Liver (tissue), 9 donors: ENCODE data around the gene GFM2. TPM values are rescaled to one million over a fixed set of nuclear protein-coding genes. Genes with fewer than 3 reads are reported as not detected.
"Not testable (repeated sequence)": the region's sequence is repeated elsewhere in the genome, so short reads cannot be mapped to it uniquely, and the experiment has no call there.

Experiments
- DNase-seq: peaks from one replicate; pipeline ENCODE4 v3.0.0-alpha.2; 2017; ENCODE audit warnings: low spot score
- H3K27ac ChIP-seq, 2 donors: one replicate each; pipeline ENCODE4 v1.7.0; 2013; ENCODE audit warnings: inconsistent platforms in 2 of 2, low read length in 2 of 2, control low read depth in 1 of 2, low read depth in 1 of 2, mild to moderate bottlenecking in 1 of 2
- H3K27me3 ChIP-seq, 4 donors: one replicate each; pipeline versions ENCODE4 v1.6.1 to v1.7.0; 2013; ENCODE audit warnings: low read length in 3 of 4, inconsistent platforms in 1 of 4, mild to moderate bottlenecking in 1 of 4, moderate library complexity in 1 of 4; ENCODE audit not compliant: control insufficient read depth in 4 of 4, insufficient read depth in 4 of 4
- H3K36me3 ChIP-seq, 4 donors: one replicate each; pipeline versions ENCODE4 v1.6.1 to v1.7.0; 2013; ENCODE audit warnings: low read length in 3 of 4, mild to moderate bottlenecking in 3 of 4, low read depth in 1 of 4, moderate library complexity in 1 of 4; ENCODE audit not compliant: control insufficient read depth in 4 of 4, insufficient read depth in 3 of 4
- H3K4me1 ChIP-seq, 4 donors: one replicate each; pipeline versions ENCODE4 v1.6.1 to v1.7.0; 2013; ENCODE audit warnings: low read length in 3 of 4, mild to moderate bottlenecking in 3 of 4, moderate library complexity in 1 of 4; ENCODE audit not compliant: control insufficient read depth in 4 of 4, insufficient read depth in 4 of 4
- H3K4me3 ChIP-seq, 3 donors: one replicate each; pipeline versions ENCODE4 v1.6.1 to v1.7.0; 2013; ENCODE audit warnings: low read length in 3 of 3, control low read depth in 1 of 3, low read depth in 1 of 3, mild to moderate bottlenecking in 1 of 3
- H3K9ac ChIP-seq, 2 donors: one replicate each; pipeline ENCODE4 v1.7.0; 2013; ENCODE audit warnings: low read length in 2 of 2, mild to moderate bottlenecking in 2 of 2, moderate library complexity in 2 of 2, control low read depth in 1 of 2, low read depth in 1 of 2
- H3K9me3 ChIP-seq, 4 donors: one replicate each; pipeline versions ENCODE4 v1.6.1 to v1.7.0; 2013; ENCODE audit warnings: low read length in 3 of 4; ENCODE audit not compliant: control insufficient read depth in 4 of 4
- ATF3 ChIP-seq: IDR thresholded peaks from 2 replicates; pipeline ENCODE4 v1.6.1; 2016; ENCODE audit warnings: antibody characterized with exemption
- EGR1 ChIP-seq, 2 donors: IDR thresholded peaks; 2 replicates each; pipeline ENCODE4 v1.6.1; 2016 to 2018; ENCODE audit warnings: antibody characterized with exemption in 2 of 2, low read depth in 2 of 2
- FOXA1 ChIP-seq: IDR thresholded peaks from 2 replicates; pipeline ENCODE4 v1.6.1; 2016; ENCODE audit warnings: antibody characterized with exemption
- FOXA2 ChIP-seq: IDR thresholded peaks from 2 replicates; pipeline ENCODE4 v1.6.1; 2016; ENCODE audit warnings: antibody characterized with exemption
- GABPA ChIP-seq, 2 donors: IDR thresholded peaks in 1 of 2; conservative IDR thresholded peaks in 1 of 2; 2 replicates each; pipeline ENCODE4 v1.6.1; 2016; ENCODE audit warnings: antibody characterized with exemption in 2 of 2, mild to moderate bottlenecking in 1 of 2, moderate library complexity in 1 of 2
- HNF4A ChIP-seq, 2 donors: conservative IDR thresholded peaks; 2 replicates each; pipeline ENCODE4 v1.6.1; 2016; ENCODE audit warnings: antibody characterized with exemption in 2 of 2, mild to moderate bottlenecking in 2 of 2
- HNF4G ChIP-seq: IDR thresholded peaks from 2 replicates; pipeline ENCODE4 v1.6.1; 2016; ENCODE audit warnings: antibody characterized with exemption
- JUND ChIP-seq, 2 donors: IDR thresholded peaks; 2 replicates each; pipeline ENCODE4 v1.6.1; 2016; ENCODE audit warnings: antibody characterized with exemption in 2 of 2
- MAX ChIP-seq: IDR thresholded peaks from 2 replicates; pipeline ENCODE4 v1.6.1; 2016; ENCODE audit warnings: antibody characterized with exemption
- NR2F2 ChIP-seq: IDR thresholded peaks from 2 replicates; pipeline ENCODE4 v1.6.1; 2016; ENCODE audit warnings: antibody characterized with exemption
- RAD21 ChIP-seq, 2 donors: IDR thresholded peaks; 2 replicates each; pipeline ENCODE4 v1.6.1; 2016; ENCODE audit warnings: antibody characterized with exemption in 2 of 2, mild to moderate bottlenecking in 2 of 2
- REST ChIP-seq: IDR thresholded peaks from 2 replicates; pipeline ENCODE4 v1.6.1; 2016; ENCODE audit warnings: antibody characterized with exemption, mild to moderate bottlenecking
- RXRA ChIP-seq, 2 donors: IDR thresholded peaks; 2 replicates each; pipeline ENCODE4 v1.6.1; 2017 to 2018; ENCODE audit warnings: antibody characterized with exemption in 2 of 2, mild to moderate bottlenecking in 1 of 2
- SP1 ChIP-seq: IDR thresholded peaks from 2 replicates; pipeline ENCODE4 v1.6.1; 2018; ENCODE audit warnings: antibody characterized with exemption, mild to moderate bottlenecking
- TAF1 ChIP-seq: conservative IDR thresholded peaks from 2 replicates; pipeline ENCODE4 v1.6.1; 2016; ENCODE audit warnings: antibody characterized with exemption, mild to moderate bottlenecking
- YY1 ChIP-seq: IDR thresholded peaks from 2 replicates; pipeline ENCODE4 v1.6.1; 2016; ENCODE audit warnings: antibody characterized with exemption, mild to moderate bottlenecking
- ZBTB33 ChIP-seq: IDR thresholded peaks from 2 replicates; pipeline ENCODE4 v1.6.1; 2016; ENCODE audit warnings: antibody characterized with exemption
- WGBS: extraction: QIAGEN DNeasy Blood & Tissue Kit; methylation state at CpG from one replicate; pipeline ENCODE4 v1.1.7; 2013; 5-methylcytosine and 5-hydroxymethylcytosine counted together
- polyA plus RNA-seq, 2 donors: library from polyadenylated mRNA; stranded (reverse) in 1 of 2; unstranded in 1 of 2; fragments of 200-250 nt in 1 of 2; fragments of >200 nt in 1 of 2; fragmentation: Nextera tagmentation in 1 of 2; extraction: Ambion mirVana in 1 of 2; gene quantifications; one replicate each; pipeline versions ENCODE4 v1.2.1 to v1.2.3, GENCODE V29; 2013 to 2015
- total RNA-seq, 2 donors: library from RNA; depleted of rRNA; stranded (reverse); fragments of >200 nt; gene quantifications; one replicate each; pipeline ENCODE4 v1.2.3, GENCODE V29; 2014
- donor health status: healthy.
- donor health status: healthy.
- donor health status: healthy.
- donor health status: healthy.
- donor health status: healthy.

Gene GFM2
- total and polyA plus RNA-seq, 4 donors: 14.6 to 41.0 (median 24.7) TPM

- TF ChIP-seq HNF4G: no peak
- TF ChIP-seq EGR1 (IDR thresholded peaks at IDR 0.05; ENCODE audit: low read depth in 2 of 2): no peak
- TF ChIP-seq YY1: no peak
- no peak for TF ChIP-seq TAF1
- TF ChIP-seq SP1: no peak
- no peak for TF ChIP-seq MAX
- TF ChIP-seq RXRA (IDR thresholded peaks at IDR 0.05): no peak
- TF ChIP-seq NR2F2: no peak
- TF ChIP-seq JUND (IDR thresholded peaks at IDR 0.05): no peak
- TF ChIP-seq FOXA2: no peak
- TF ChIP-seq ATF3: no peak
- TF ChIP-seq RAD21 (IDR thresholded peaks at IDR 0.05): no peak
- no peak for TF ChIP-seq FOXA1
- no peak for TF ChIP-seq GABPA (IDR thresholded peaks at IDR 0.05 in 1 of 2, conservative IDR thresholded peaks at IDR 0.05 in 1 of 2)
- no peak for TF ChIP-seq REST
- TF ChIP-seq HNF4A (conservative IDR thresholded peaks at IDR 0.05): no peak
- no peak for TF ChIP-seq ZBTB33
- no peaks in the 10 kb centered on the region for H3K4me1 ChIP-seq
- H3K9me3 ChIP-seq: no peaks in the 10 kb centered on the region
- H3K36me3 ChIP-seq: no peaks in the 10 kb centered on the region
- H3K27ac ChIP-seq: no peak overlapping the region
- no peaks in the 10 kb centered on the region for H3K27me3 ChIP-seq
- DNase-seq: no peak
- WGBS: 92% methylated on average over 21 of the region's 21 CpGs
- H3K9ac ChIP-seq: no peak overlapping the region
- H3K4me3 ChIP-seq: no peak overlapping the region
Observed at GRCh38 chr5:74798977-74799911, 32.3 kb upstream of the GFM2 start.

GRCh38 chr5:74791669-74792068 lies 24.8 kb upstream of the GFM2 start:
- DNase-seq, H3K9me3 ChIP-seq, H3K27ac ChIP-seq, H3K9ac ChIP-seq, H3K27me3 ChIP-seq, H3K36me3 ChIP-seq, H3K4me1 ChIP-seq, H3K4me3 ChIP-seq: not testable (repeated sequence)
- 97% methylated on average over 3 of the region's 3 CpGs for WGBS
